Measurements from ENCODE around the gene DAB1.

DAB1 gene
- 1.3 to 2.9 (median 1.6) reads per million in 4 donors for total RNA-seq

DNA sequence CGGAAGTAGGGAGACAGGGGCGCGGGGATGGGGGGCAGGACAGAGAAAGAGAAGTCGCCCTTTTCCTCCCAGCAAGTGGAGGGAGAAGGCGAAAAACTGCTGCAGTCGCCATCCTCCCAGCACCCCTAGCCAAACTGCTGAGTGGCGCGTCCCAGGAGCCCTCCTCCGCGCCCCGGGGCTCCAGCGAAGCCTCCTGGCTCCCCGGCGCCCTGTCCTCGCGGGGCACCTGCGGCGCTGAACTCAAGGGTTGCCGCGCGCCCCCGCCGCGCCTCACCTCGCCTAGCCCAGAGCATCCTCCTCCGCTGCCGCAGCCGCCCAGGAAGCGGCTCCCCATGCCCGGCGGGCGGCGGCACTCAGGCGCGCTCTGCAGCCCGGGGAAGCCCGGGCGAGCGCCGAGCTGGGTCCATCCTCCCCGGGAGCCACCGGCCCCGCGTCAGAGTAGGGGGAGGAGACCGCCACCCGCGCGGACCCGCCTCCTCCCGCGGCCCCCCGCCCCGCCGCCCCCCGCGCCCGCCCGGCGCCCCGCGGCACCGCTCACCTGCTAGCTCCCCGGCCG, at the start of gene DAB1:
TSS of gene DAB1 (minus strand) at position 405 of the 556 bp plus-strand sequence. CDS start 133,030 bp downstream, outside the sequence.
- no peak for DNase-seq

DNA sequence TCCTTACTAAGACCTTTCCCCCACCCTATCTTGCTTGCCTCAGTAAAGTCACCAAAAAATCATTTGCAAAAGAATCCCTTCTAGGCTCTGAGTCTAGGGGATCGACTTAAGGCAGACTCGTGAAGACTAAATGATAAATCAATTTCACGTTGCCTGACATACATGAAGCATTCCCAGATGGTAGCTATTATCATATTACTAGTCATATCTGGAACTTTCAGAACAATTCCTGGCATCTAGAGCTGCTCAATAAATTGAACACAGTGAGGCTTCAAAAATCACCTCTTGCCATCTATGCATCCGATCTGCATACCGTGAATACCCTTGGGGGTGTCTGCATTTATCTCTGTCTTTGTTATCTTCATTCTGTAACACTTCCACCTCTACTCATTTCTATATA, 49.6 kb upstream of the DAB1 start:
- DNase-seq: no peak

GRCh38 chr1:57471995-57472394, 48.1 kb upstream of the DAB1 start:
- DNase-seq: no peak

GRCh38 chr1:57470036-57470435, 46.2 kb upstream of the DAB1 start:
- no peak for DNase-seq

DNA sequence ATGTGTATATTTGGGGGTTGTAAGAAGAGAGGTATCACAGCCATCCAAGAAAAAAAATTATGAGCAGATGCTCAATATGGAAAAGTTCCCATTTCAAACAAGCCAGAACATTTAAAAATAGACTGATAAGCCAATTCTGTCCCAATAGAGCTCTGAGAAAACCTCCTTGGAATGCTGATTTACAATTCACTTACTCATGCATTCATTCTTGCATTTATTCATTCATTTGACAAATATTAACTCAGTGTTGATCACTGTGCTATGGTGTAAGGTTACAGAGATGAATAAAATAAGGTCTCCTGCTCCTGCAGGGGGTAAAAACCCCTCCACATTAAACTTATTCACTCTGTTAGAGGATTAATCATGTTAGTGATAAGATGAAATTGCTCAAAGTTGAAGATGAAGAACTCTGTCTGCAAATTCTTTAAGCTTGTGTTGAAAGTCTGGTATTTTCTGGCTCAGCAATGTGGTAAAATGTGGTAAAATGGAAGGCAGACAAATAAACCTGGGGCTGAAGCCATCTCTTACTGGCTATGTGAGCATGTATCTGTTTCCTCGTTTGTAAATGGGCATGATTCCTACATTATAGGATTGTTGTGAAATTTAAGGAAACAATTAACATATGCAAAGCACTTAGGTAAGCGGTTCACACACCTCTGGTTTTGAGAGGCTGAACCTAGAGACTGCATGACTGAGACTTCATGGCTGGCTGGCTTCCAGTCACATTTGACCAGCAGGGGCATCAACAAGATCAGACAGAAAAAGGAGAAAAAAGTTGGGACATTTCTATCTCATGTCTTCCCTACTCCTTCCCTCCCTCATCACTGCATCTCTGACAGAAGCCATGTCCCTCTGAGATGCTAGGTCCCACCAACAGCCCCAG, 45.0 kb upstream of the DAB1 start:
- DNase-seq: no peak

DNA sequence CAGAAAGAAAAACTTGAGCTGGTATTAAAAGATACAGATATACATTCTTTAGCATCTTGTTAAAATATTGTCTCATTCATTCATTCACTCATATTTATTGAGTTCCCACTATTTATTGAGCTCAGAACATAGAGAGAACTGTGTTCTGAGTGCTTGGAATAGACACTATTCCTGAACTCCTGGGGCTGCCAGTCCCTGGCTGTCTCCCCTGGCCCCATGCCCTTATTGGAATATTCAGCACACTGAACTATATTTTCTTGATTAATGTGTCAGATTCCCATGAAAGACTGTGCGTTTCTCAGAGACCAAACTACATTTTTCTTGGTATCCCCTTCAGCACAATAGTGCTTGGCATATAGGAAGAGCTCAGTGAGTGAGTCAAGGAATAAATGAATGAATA, 44.0 kb upstream of the DAB1 start:
- no peak for DNase-seq

DNA sequence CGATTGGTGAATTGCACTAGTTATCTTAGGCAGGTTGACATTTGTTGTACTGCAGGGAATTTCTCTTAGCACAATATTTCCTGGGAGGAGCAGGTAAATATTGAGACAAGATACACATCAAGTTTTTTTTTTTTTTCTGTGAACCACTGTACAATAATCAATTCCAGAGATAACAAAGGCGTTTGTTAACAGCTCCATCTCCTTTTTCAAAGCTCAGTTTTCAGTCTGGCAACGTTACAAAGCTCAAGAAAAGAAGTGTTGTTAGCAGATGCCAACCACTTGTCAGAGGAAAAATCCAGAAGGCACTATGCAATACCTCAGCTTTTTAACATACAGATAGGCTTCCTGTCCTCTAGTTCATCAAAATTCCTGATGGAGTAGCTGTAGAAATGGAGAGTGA, 40.9 kb upstream of the DAB1 start:
- no peak for DNase-seq

DNA sequence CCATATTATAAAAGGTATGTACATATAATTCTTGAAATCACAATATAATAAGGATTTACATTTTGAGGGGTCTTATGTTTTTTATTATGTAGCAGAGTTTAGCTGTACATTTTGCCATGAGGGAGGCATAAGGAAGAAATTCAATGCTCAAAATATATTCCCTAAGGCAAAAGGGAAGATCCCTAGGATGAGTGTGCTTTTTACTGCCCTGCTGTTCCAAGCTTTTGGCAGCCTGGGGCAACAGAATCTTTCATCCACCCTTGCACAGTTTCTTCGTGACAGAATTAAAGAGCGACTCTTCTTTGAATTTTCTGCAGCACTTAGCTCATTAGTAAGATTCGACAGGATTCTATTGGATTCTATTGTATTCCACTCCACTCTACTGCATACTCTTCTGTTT, 39.5 kb upstream of the DAB1 start:
- no peak for DNase-seq

GRCh38 chr1:57461405-57461804, 37.5 kb upstream of the DAB1 start:
- DNase-seq: no peak

DNA sequence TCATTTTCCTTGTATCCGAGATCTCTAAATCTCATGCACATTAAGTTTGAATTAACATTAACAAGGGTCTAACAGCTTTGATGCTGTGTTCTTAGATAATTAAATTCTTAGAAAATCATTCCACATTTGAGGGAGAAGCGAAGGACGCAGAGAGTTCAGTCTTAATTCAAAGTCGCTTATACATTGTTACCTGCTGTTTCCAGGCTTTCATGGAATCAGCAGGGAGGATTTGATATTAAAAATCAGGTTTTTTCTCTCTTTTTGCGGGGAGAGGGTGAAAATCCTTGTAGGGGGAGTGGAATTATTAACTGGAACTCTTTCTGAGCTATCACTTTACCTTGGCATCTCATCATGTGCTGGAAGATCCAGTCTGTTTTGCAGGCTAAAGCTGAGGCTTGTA, 27.7 kb upstream of the DAB1 start:
- no peak for DNase-seq

DNA sequence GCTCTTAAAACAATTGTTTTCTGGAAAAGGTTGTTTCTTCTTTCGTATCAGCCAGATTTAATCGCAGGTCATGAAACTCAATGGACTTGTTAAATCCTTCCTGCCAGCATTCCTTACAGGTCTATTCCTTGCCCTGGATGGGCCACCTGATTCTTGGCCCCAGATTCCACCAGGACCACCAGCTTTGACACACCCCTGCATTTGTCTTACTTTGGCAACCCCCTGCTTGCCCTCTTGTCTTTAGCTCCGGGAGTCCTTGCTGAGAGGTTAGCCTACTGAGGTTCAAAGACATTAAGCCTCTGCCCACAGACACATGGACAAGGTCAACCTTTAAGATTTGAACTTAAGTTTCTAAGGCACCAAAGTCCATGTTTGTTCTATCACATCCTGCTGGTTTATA, 27.1 kb upstream of the DAB1 start:
- no peak for DNase-seq

DNA sequence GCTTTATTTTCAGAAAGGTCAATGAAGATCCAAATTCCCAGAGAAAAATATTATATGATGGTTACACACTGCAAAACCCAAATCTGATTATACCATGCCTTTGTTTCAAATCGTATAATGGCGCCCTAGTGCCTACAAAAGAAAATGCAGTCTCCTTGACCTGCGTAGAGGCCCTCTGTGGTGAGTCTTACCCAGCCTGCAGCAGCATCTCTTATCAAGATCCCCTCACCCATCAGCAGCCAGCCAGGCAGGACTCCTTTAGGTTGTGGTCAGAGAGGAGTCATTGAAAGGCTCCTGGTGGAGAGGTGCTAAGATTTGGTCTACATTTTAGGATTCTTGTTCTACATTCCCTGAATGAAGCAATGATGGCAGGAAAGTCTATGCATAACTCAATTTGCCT, 23.7 kb upstream of the DAB1 start:
- DNase-seq: no peak

- no peak for DNase-seq
These were observed 19.1 kb upstream of the DAB1 start for GRCh38 chr1:57443004-57443403.

- no peak for DNase-seq
These were observed 16.2 kb upstream of the DAB1 start for GRCh38 chr1:57440096-57440495.

GRCh38 chr1:57431400-57431799, 7.5 kb upstream of the DAB1 start:
- DNase-seq: no peak

GRCh38 chr1:57424231-57425027, 569 bp upstream of the DAB1 start:
- no peak for DNase-seq

DNA sequence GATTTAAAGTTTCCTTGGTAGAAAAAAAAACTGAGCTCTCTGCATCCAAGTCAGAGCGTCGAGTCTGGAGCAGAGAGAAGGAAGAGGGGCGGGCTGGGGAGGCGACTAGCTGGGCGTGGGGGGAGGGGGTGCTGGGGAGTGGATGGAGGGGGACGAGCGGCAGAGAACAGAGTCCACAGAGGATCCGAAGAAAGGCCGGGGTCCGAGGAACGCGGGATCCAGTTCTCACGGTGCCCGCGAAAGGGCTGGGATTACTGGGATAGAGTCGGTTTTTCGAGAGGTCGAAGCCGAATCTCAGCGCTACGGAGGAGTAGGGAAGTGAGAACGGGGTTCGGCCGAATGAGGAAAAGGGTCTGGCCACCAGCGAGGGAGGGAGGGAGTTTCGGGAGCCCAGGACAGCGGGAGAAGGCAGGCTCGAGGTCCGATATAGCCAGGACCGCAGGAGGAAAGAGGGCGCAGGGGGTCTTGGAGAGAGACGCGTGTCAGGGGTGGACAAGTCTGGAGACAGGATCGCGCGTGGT, 665 bp downstream of the DAB1 start:
- DNase-seq: no peak

DNA sequence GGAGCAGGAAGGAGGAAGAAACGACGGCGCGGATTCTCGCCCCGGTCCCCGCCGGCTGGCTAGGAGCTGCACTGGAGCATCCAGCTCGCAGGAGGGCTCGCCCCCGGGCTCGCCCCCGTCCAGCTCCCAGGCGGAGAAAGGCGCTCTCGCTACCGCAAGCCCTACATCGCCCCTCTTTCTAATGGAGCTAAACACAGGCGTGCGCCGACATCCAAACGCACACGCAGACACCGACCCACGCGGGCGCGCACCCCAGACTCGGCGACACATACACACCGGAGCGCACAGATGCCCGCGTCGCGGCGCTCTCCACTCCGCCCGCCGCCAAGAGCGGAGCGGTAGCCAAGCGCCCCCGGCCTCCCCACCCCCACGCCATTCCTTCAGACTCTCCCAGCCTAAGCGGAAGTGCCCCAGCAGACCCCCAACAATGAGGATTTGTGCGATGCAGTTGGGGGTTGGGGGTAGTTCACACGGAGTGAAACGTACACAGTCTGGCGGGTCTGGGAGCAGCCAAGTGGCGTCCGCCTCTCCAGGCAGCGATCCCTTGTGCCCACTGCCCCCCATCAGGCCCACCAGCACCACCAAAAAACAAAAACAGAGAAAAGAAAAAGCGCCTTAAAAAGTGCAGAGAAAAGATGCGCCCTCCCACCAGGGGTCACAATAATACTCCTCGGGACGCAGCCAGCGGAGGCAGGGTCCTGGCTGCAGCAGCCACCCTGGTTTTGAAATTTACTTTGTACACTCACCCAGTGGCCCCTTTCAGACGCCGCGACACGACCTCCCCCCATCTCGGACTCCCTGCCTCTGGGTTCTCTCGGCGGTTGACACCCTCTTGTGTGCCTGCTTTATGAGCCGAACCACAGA, 1.4 kb downstream of the DAB1 start:
- no peak for DNase-seq

DNA sequence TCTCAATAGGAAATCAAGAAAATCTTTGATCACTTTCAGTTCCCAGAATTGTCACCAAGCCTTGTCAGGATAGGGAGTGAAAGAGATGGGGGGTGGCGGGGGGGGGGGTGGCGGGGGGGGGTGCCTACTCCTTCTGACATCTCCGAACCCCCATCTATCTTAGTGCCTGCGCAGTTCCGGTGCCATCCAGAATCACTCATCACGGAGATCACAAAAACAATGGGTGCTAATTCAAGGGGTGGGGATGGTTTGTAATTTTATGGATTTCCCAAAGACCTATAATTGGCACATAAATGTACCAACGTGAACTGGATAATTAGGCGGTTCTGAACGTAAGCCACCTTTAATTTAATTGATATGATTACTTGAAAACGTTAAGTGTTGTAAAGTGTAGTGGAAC, 2.1 kb downstream of the DAB1 start:
- DNase-seq: no peak

- no peak for DNase-seq
These were observed 2.7 kb downstream of the DAB1 start for GRCh38 chr1:57420981-57421785.

DNA sequence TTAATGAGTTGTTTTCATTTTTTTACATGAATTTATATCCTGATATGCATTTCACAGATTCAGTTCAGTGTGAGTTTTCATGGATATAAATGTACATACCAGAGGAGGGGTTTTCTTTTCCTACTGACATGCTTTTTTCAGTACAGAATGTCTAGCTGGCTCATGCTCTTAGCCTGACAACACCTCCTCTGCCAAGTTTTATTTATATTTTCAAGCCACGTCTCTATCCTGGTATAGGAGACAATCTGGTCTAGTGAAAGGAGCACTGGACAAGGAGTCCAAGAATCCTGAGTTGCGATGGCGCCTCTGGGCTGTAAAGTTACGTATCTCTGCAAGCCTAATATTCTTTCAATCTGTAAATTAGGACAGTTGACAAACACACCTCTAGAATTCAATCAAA, 4.9 kb downstream of the DAB1 start:
- DNase-seq: no peak

DNA sequence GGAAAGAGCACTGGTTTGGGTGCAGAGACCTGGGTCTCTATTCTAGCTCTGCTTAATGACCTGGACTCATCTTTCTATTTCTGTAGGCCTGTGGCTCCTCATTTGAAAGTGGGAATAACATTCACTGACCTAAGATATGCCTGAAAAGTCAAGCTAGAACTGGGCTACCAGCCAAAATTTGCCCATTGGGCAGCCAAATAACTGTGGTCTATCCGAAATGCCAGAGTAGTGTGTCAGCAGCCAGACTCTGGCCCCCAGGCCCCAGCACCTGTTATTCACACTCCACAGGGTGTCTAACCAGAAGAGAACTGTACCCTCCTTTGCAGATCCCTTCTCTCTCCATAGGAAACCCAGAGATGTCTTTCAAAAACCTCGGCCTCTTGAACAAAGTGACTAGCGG, 12.6 kb downstream of the DAB1 start:
- DNase-seq: no peak

Data from T-helper 1 cell (primary cell).